KOPT-K1 (cell line): Measurements from ENCODE around the gene SYNM.

Source experiments
- H3K27ac ChIP-seq: fragments of 200-600 bp; sonication (generic); 2 replicates; pipeline ENCODE4 v1.5.1; 2016; ENCODE audit warnings: antibody characterized with exemption, mild to moderate bottlenecking, low read depth, low read length; ENCODE audit not compliant: poor library complexity, severe bottlenecking
- H3K36me3 ChIP-seq: fragments of 200-600 bp; sonication (generic); 2 replicates; pipeline ENCODE4 v1.5.1; 2017; ENCODE audit warnings: antibody characterized with exemption, mild to moderate bottlenecking, low read length, moderate library complexity; ENCODE audit not compliant: insufficient read depth
- H3K9me3 ChIP-seq: fragments of 200-600 bp; sonication (generic); 2 replicates; pipeline ENCODE4 v1.5.1; 2017; ENCODE audit warnings: antibody characterized with exemption, low read length, mild to moderate bottlenecking; ENCODE audit not compliant: insufficient read depth, poor library complexity, severe bottlenecking

SYNM gene

DNA sequence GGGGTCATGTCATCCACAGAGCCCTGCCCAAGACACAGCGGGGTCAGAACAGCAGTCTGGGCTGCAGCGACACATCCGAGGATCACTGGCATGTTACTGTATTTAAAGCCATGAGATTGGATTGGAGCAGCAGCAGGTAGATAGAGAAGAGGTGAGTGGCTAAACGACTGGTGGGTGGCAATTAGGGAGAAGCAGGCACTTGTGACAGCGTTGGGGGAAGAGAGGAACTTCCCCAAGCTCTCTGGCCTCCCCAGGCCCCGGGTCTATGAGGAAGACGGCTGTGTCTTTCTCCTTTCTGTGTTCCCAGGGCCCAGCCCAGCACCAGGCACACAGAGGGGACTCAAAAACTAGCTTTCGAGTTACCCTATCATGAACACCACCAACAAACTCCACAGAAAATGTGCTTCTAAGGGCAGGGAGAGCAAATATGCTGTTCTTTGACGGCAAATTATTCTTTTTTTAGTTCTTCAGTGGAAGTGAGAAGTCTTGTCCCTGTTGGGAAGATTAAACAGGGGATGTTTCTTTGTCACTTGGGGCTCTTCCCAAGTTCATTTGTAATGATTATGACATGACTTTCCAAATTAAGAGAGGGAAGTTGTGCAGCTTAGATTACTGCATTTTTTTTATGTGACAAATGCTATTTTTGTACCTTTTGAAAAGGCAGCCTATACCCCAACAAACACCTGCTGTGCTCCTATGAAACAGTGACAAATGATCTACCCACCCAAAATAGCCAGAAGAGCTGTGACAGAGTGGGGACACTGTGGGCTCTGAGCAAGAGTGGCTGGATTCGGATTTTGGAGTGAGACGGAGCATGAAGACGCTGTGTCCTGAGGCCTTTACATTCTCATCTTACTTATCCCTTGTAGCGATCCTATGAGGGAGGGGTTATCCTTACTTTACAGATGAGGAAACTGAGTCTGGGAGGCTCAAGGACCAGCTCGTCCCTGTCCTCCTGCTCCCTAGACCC lies 7.2 kb upstream of the SYNM start:
- H3K36me3 ChIP-seq: no peaks in the 10 kb centered on the region
- H3K27ac ChIP-seq: no peak overlapping the region
- H3K9me3 ChIP-seq: no peaks in the 10 kb centered on the region

DNA sequence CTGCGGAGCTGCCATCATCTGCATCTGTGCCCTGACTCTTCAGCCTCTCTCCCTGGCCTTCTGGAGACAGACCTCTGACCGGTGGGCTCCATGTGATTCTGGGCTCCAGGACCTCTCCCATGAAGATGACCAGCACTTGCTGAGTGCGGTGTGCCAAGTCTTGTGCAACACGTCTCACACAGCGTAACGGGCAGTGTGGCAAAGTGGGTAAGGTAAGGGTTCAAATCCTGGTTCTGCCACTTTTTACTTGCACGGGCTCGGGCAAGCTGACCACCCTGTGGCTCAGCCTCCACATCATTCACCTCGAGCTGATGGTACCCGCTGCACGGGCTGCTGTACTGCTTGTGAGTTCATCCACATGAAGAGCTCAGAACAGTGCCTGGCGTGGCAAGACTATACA lies 6.5 kb upstream of the SYNM start:
- Histone ChIP-seq H3K36me3 (no peaks in the 10 kb centered on the region), H3K9me3 (no peaks in the 10 kb centered on the region), H3K27ac (no peak overlapping the region)

DNA sequence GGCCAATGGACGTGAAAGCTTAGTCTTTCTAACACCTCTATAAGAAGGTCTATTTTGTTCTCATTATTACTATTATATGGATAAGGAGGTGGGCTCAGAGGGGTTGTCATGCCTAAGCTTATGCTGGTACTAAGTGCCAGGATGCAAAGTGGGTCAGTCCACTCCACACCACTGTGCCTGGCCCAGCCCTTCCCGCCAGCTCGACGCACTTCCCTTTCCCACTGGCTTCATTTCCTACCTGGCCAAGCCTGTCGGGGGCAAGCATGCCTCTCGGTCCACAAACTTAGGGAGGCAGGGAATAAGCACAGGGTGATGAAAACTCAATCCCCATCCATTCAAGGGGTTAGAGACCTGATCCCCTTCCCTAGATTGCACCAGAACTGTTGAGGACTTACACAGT lies 5.9 kb upstream of the SYNM start:
- Histone ChIP-seq H3K9me3 (no peaks in the 10 kb centered on the region), H3K27ac (no peak overlapping the region), H3K36me3 (no peaks in the 10 kb centered on the region)

DNA sequence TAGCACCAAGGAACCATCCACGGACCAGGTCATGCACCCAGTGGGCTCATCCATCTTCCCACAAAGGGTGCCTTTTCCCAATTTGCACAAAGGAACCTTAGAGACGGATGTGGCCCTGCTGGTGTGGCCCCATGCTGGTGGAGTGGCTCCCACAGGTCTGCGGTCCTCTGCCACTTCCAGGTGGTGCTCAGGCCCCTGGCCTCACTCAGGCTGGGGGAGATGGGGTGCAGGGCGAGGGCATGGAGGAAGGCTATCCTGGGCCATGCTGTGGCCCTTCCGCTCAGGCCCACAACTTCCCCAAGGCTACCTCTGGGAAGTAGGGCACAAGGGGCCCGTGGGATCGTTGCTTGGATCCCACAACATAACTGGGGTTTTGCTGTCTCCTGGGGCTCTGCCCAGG lies 5.2 kb upstream of the SYNM start:
- Histone ChIP-seq H3K9me3 (no peaks in the 10 kb centered on the region), H3K36me3 (no peaks in the 10 kb centered on the region), H3K27ac (no peak overlapping the region)

- H3K36me3 ChIP-seq: no peaks in the 10 kb centered on the region
- no peaks in the 10 kb centered on the region for H3K9me3 ChIP-seq
- H3K27ac ChIP-seq: no peak overlapping the region
Measured at GRCh38 chr15:99100245-99101173, 4.4 kb upstream of the SYNM start.

GRCh38 chr15:99101501-99101900 lies 3.4 kb upstream of the SYNM start:
- Histone ChIP-seq H3K36me3 (no peaks in the 10 kb centered on the region), H3K27ac (no peak overlapping the region), H3K9me3 (no peaks in the 10 kb centered on the region)

DNA sequence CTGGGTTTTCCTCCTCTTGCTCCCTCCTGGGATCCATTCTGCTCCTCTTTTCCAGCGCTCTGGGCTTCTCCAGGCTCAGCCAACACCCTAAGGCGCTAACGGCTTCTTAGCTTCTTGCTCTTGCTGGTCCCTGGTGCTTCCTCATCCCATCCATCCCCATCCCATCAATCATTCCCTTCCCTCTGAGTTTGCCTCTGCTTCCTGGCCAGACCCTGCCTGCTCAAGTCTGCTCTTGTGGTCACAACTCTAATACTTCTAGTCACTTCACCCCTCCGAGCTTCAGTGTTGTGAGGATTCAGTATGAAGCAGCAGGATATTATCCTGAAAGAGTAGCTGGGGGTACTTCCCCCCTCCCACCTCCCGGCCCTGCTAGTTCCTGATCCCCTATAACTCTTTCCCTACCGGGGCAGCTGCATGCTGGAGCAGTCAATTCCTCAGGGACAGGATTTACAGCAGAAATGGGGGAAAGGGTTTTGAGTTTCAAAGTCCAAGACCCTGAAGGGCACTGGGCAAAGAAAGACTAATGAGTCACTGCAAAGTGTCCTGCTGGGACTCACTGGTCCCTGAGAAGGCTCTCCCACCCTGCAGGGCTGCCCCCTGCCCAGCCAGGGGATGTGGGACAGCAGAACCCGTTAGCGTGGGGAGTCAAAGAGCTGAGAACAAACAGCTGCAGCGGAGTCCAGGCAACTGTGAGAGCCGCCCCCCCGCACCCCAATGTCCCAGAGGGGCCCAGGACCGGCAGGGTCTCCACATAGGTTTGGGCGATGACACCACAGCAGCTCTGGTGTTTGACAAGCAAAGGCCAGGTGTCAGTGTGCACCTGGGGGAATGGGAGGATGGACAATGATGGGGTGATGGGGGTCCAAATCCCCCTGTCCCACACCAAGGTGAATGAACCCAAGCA lies 2.3 kb upstream of the SYNM start:
- Histone ChIP-seq H3K36me3 (no peaks in the 10 kb centered on the region), H3K9me3 (no peaks in the 10 kb centered on the region)

DNA sequence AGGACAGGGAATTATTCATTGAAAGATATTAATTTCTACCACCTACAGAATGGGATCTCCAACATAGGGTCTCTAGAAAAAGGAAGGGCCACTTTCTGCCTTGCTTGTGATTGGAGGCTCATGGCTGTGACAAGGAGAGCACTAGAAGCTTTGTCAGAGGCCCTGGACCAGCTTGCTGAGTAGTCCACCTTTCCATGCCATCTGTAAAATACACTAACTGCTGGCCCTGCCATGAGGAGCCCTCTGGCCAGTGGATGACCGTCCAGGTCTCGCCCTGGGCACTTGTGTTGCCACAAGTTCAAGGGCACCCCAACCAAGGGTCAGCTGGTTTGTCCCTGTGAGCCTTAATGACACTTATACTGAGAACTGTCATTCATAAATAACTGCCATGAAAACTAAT lies 1.6 kb upstream of the SYNM start:
- H3K36me3 ChIP-seq: no peaks in the 10 kb centered on the region
- H3K27ac ChIP-seq: no peak overlapping the region
- H3K9me3 ChIP-seq: no peaks in the 10 kb centered on the region

More for the DNA sequence above, 2.3 kb upstream of the SYNM start:
- no peak overlapping the region for H3K27ac ChIP-seq

- Histone ChIP-seq H3K9me3 (no peaks in the 10 kb centered on the region), H3K36me3 (no peaks in the 10 kb centered on the region), H3K27ac (no peak overlapping the region)
Measured at GRCh38 chr15:99105514-99106341, 848 bp downstream of the SYNM start.

GRCh38 chr15:99106417-99107220 lies 1.7 kb downstream of the SYNM start:
- H3K27ac ChIP-seq: no peak overlapping the region
- H3K9me3 ChIP-seq: no peaks in the 10 kb centered on the region
- H3K36me3 ChIP-seq: no peaks in the 10 kb centered on the region

DNA sequence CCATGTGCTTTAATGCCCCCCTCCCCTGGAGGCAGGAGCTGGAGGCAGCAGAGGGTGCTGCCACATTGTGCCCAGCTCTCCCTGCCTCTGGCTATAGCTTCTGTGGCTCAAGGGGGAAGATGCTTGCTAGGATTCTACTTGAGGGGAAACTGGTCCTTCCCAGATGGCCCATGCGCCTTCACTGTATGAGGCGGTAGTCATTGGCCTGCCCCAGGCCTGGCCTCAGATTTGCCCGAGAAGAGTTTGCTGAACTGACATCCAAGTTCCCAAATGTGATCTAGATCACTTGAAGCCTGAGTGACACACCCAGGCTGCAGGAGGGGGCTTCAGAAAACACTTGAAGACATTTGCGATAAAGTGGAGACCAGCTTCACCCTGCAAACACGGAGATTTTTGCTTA lies 4.1 kb downstream of the SYNM start:
- H3K36me3 ChIP-seq: no peaks in the 10 kb centered on the region
- H3K9me3 ChIP-seq: no peaks in the 10 kb centered on the region
- H3K27ac ChIP-seq: no peak overlapping the region

DNA sequence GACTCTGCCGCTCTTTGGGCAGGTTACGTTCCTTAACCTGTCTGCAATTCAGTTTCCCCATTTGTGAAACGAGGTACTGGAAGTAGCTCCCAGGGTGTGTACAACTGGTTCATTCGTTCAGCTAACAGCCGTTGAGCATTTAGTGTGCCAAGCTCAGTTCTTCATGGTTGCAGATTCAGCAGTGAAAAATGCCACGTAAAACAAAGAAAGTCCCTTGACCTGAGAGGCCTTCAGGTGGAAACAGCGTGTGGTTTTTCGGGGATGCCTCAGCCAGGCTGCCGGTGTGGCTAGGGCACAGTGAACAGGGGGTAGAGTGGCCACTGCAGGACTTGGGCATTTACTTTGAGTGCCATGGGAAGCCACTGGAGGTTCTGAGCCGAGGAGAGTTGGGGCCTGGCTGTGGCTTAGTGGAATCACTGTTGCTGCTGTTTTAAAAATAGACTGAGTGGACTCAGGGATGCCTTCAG lies 4.7 kb downstream of the SYNM start:
- no peaks in the 10 kb centered on the region for H3K36me3 ChIP-seq
- H3K9me3 ChIP-seq: no peaks in the 10 kb centered on the region
- H3K27ac ChIP-seq: no peak overlapping the region

DNA sequence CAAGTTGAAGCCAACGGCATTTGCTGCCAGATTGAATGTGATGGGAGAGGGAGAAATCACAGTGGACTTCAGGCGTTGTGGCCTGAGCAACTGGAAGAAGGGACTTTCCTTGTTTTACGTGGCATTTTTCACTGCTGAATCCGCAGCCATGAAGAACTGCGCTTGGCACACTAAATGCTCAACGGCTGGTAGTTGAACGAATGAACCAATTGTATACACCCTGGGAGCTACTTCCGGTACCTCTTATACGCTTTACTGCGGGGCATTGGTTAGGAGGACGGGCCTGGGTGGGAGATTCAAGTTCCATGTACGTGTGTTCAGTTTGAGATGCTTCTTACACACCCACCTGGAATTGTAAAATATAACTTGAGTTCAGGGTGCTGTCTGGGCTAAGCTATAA lies 5.2 kb downstream of the SYNM start:
- no peaks in the 10 kb centered on the region for H3K36me3 ChIP-seq
- no peaks in the 10 kb centered on the region for H3K9me3 ChIP-seq
- H3K27ac ChIP-seq: no peak overlapping the region
